Activated CD4-positive, alpha-beta T cell treated with anti-CD3 and anti-CD28 coated beads, Interleukin-2, Interleukin-6, amounts not matched to agents 100 ng/mL and 50 ng/mL, durations not matched to agents 16 hours and 8 hours (primary cell): ENCODE measurements around the gene GARS1.

Experiments used
- DNase-seq: peaks from one replicate; pipeline ENCODE4 v3.0.0-alpha.2; 2020

Gene GARS1

DNA sequence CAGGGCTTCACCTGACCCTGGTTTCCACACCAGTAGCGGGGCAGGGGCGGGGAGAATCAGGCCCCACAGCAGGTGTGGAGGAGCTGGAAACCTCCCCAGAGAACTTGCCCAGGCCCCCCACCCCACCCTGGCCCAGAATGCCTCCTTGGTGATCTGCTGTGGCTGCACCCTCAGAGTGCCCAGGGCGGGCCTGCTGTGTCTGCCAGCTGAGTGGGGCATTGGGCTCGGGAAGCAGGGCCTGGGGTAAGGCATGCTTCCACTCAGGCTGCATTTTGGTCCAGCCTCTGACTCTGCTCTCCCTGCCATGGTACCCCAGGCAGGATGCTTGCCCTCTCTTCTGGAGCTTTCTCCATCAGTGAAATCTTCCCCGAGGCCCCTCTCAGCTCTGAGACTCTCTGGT is 88.6 kb downstream of the GARS1 start:
- no peak for DNase-seq
